Measurements from ENCODE around the gene USP3. TPM values are rescaled to one million over a fixed set of nuclear protein-coding genes. Genes with fewer than 3 reads are reported as not detected.

The USP3 gene
- total and polyA plus RNA-seq, 2 donors (not counting 3 experiments of a cell fraction or from before 2014, with no cell fraction given), result 18.8 to 52.4 TPM

DNA sequence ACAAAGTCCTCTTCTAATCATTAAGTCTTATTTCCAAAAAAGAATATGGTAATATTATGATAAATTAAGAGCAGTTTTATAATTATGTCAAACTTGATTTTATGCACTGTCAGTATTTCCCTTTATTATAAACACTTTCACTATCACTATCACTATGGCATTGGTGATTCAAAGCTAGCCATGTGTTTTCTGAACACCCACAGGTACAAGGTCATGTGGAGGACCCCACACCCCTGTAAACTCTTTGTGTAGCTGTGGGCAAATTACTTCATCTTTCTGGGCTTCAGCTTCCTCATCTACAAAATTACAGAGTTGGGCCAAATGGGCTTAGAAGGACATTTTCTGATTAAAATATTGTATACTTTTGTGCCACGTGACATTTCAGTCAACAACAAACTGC, 134.4 kb downstream of the USP3 start:
- BruUV-seq (replicated peaks), result no TSS peak
- Histone ChIP-seq H3K4me1 (ENCODE audit: control insufficient read depth, extremely low read depth, insufficient read depth, low read length) (peaks cover 4% of the 10 kb centered on the region), H4K20me1 (replicated peaks; ENCODE audit: control insufficient read depth, extremely low read depth, insufficient read depth, low read length) (no peaks in the 10 kb centered on the region), H3K9ac (replicated peaks; ENCODE audit: extremely low read depth, insufficient read depth, low read length) (no peak overlapping the region), H3K27me3 (ENCODE audit: control insufficient read depth in 2 of 2, insufficient read depth in 2 of 2, low read length in 2 of 2) (no peaks in the 10 kb centered on the region), H3K79me2 (ENCODE audit: control insufficient read depth, insufficient read depth, low read length) (no peaks in the 10 kb centered on the region), H3K27ac (ENCODE audit: insufficient read depth, low read depth, low read length) (no peak overlapping the region), H3K4me3 (replicated peaks in 1 of 3; ENCODE audit: insufficient read depth in 1 of 3, low read depth in 1 of 3, low read length in 3 of 3) (no peak overlapping the region), H3K4me2 (ENCODE audit: insufficient read depth, low read length) (no peak overlapping the region), H3K9me3 (replicated peaks; ENCODE audit: control insufficient read depth, insufficient read depth, low read length) (no peaks in the 10 kb centered on the region), H3K36me3 (ENCODE audit: control insufficient read depth in 2 of 2, extremely low read depth in 1 of 2, insufficient read depth in 2 of 2, low read length in 2 of 2) (peaks cover 16 to 32% of the 10 kb centered on the region in 2 experiments), H3K9me1 (replicated peaks; ENCODE audit: control insufficient read depth, extremely low read depth, insufficient read depth, low read length) (no peaks in the 10 kb centered on the region), H2AFZ (ENCODE audit: low read depth, low read length) (no peak overlapping the region)
- ChIA-PET POLR2A (no interaction called here), CTCF (interaction anchor here (1.5 kb wide), 1 partner anchor 29 kb away, joined by 8 read pairs; no protein-coding TSS in a partner anchor)
- intact Hi-C loops (cut with micrococcal nuclease) (no loop called here), dilution Hi-C loops (cut with MboI; ENCODE audit: extremely low pct_ligation_motif_present, low sequenced_read_pairs) (no loop called here)
- TF ChIP-seq, protein P1, sequence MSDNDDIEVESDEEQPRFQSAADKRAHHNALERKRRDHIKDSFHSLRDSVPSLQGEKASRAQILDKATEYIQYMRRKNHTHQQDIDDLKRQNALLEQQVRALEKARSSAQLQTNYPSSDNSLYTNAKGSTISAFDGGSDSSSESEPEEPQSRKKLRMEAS (IDR thresholded peaks at IDR 0.05; ENCODE audit: insufficient read depth, insufficient read length), result no peak
- TF ChIP-seq GATA2 (IDR thresholded peaks at IDR 0.05; ENCODE audit: insufficient read depth, insufficient read length, low read depth, low read length), result no peak
- TF ChIP-seq MYC (IDR thresholded peaks at IDR 0.05; ENCODE audit: low read depth, low read length), result no peak
- TF ChIP-seq, protein P2, sequence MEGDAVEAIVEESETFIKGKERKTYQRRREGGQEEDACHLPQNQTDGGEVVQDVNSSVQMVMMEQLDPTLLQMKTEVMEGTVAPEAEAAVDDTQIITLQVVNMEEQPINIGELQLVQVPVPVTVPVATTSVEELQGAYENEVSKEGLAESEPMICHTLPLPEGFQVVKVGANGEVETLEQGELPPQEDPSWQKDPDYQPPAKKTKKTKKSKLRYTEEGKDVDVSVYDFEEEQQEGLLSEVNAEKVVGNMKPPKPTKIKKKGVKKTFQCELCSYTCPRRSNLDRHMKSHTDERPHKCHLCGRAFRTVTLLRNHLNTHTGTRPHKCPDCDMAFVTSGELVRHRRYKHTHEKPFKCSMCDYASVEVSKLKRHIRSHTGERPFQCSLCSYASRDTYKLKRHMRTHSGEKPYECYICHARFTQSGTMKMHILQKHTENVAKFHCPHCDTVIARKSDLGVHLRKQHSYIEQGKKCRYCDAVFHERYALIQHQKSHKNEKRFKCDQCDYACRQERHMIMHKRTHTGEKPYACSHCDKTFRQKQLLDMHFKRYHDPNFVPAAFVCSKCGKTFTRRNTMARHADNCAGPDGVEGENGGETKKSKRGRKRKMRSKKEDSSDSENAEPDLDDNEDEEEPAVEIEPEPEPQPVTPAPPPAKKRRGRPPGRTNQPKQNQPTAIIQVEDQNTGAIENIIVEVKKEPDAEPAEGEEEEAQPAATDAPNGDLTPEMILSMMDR (IDR thresholded peaks at IDR 0.05; ENCODE audit: extremely low read depth in 1 of 2, insufficient read depth in 1 of 2, low read depth in 1 of 2, low read length in 2 of 2), result no peak
- no peak for TF ChIP-seq FOS (IDR thresholded peaks at IDR 0.05; ENCODE audit: borderline replicate concordance, insufficient read depth, low read length)
- no peak for TF ChIP-seq POLR2A (IDR thresholded peaks at IDR 0.05; ENCODE audit: low read depth, low read length)
- TF ChIP-seq JUN (IDR thresholded peaks at IDR 0.05; ENCODE audit: borderline replicate concordance, insufficient read depth, insufficient read length, low read depth), result no peak
- TF ChIP-seq POLR2AphosphoS5 (IDR thresholded peaks at IDR 0.05; ENCODE audit: insufficient read depth, low read depth, low read length), result no peak
- TF ChIP-seq EZH2 (IDR thresholded peaks at IDR 0.05; ENCODE audit: borderline replicate concordance, low read depth, low read length, severe bottlenecking), result no peak
- DNase-seq (ENCODE audit: low read depth, low spot score) (no peak), FAIRE-seq (no peak)

All from endothelial cell of umbilical vein (primary cell).